MM.1S (cell line): ENCODE measurements around the gene OTULIN.

Experiments
- DNase-seq: peaks from one replicate; pipeline ENCODE4 v3.0.0-alpha.2; 2015
- H2AFZ ChIP-seq: fragments of 300-600 bp; sonication (generic); 2 replicates; pipeline ENCODE4 v1.6.0; 2016; ENCODE audit warnings: antibody characterized with exemption, low read length
- H3F3A ChIP-seq: fragments of 300-600 bp; sonication (generic); 2 replicates; pipeline ENCODE4 v1.6.1; 2016; ENCODE audit warnings: mild to moderate bottlenecking, antibody characterized with exemption, low read length, moderate library complexity, mixed read lengths; ENCODE audit not compliant: insufficient read depth
- H3K27ac ChIP-seq: fragments of 300-600 bp; sonication (generic); 2 replicates; pipeline ENCODE4 v1.5.1; 2016; ENCODE audit warnings: mild to moderate bottlenecking, low read length
- H3K27me3 ChIP-seq: fragments of 300-600 bp; sonication (generic); replicated peaks from 2 replicates; pipeline ENCODE4 v1.6.0; 2016; ENCODE audit warnings: low read length; ENCODE audit not compliant: insufficient read depth
- H3K36me3 ChIP-seq: fragments of 300-600 bp; sonication (generic); replicated peaks from 2 replicates; pipeline ENCODE4 v1.6.1; 2016; ENCODE audit warnings: mild to moderate bottlenecking, low read length, mixed read lengths; ENCODE audit not compliant: insufficient read depth
- H3K4me1 ChIP-seq: fragments of 300-600 bp; sonication (generic); 2 replicates; pipeline ENCODE4 v1.6.1; 2016; ENCODE audit warnings: low read length, mixed read lengths
- H3K4me2 ChIP-seq: fragments of 300-600 bp; sonication (generic); 2 replicates; pipeline ENCODE4 v1.6.0; 2016; ENCODE audit warnings: low read depth, low read length
- H3K4me3 ChIP-seq: fragments of 300-600 bp; sonication (generic); 2 replicates; pipeline ENCODE4 v1.5.1; 2016; ENCODE audit warnings: low read length, mixed read lengths
- H3K79me2 ChIP-seq: fragments of 300-600 bp; sonication (generic); 2 replicates; pipeline ENCODE4 v1.6.1; 2016; ENCODE audit warnings: mixed run types, low read length, mixed read lengths
- H3K9ac ChIP-seq: fragments of 300-600 bp; sonication (generic); 2 replicates; pipeline ENCODE4 v1.6.1; 2016; ENCODE audit warnings: low read length, mixed read lengths
- H3K9me2 ChIP-seq: fragments of 300-600 bp; sonication (generic); replicated peaks from 2 replicates; pipeline ENCODE4 v1.6.1; 2016; ENCODE audit warnings: mild to moderate bottlenecking, low read length, mixed read lengths; ENCODE audit not compliant: insufficient read depth
- H3K9me3 ChIP-seq: fragments of 300-600 bp; sonication (generic); replicated peaks from 2 replicates; pipeline ENCODE4 v1.6.1; 2016; ENCODE audit warnings: mild to moderate bottlenecking, low read length, mixed read lengths; ENCODE audit not compliant: insufficient read depth
- H4K20me1 ChIP-seq: fragments of 300-600 bp; sonication (generic); 2 replicates; pipeline ENCODE4 v1.6.1; 2016; ENCODE audit warnings: mild to moderate bottlenecking, low read length, moderate library complexity, mixed read lengths; ENCODE audit not compliant: insufficient read depth
- CTCF ChIP-seq: fragments of 300-600 bp; sonication (generic); IDR thresholded peaks from 2 replicates; pipeline ENCODE4 v1.5.1; 2016; ENCODE audit warnings: antibody characterized with exemption, low read length, mixed read lengths
- EZH2 ChIP-seq: fragments of 300-600 bp; sonication (generic); optimal IDR thresholded peaks from 2 replicates; pipeline ENCODE3; 2017; ENCODE audit warnings: low read depth, mild to moderate bottlenecking, antibody characterized with exemption, low read length, mixed read lengths
- EZH2phosphoT487 ChIP-seq: fragments of 300-600 bp; sonication (generic); IDR thresholded peaks from 2 replicates; pipeline ENCODE4 v1.6.1; 2018; ENCODE audit warnings: antibody characterized with exemption, low read length

The OTULIN gene

GRCh38 chr5:14707811-14708390, 43.4 kb downstream of the OTULIN start:
- H3K9me2 ChIP-seq = no peaks in the 10 kb centered on the region
- no peak overlapping the region for H2AFZ ChIP-seq
- H3K4me1 ChIP-seq = no peaks in the 10 kb centered on the region
- H3K9ac ChIP-seq = no peak overlapping the region
- H3K79me2 ChIP-seq = 0 out of 2 replicates have a peak, but pooled peaks cover 7% of the 10 kb centered on the region
- no peaks in the 10 kb centered on the region; the same call in 1 of the 2 replicates for H3F3A ChIP-seq
- no peaks in the 10 kb centered on the region for H3K9me3 ChIP-seq
- TF ChIP-seq EZH2 (no peak), EZH2phosphoT487 (no peak), CTCF (no peak)
- no peak overlapping the region for H3K4me2 ChIP-seq
- H3K27ac ChIP-seq = no peak overlapping the region
- no peaks in the 10 kb centered on the region; the same call in 1 of the 2 replicates for H3K36me3 ChIP-seq
- no peak for DNase-seq
- no peaks in the 10 kb centered on the region for H3K27me3 ChIP-seq
- no peaks in the 10 kb centered on the region for H4K20me1 ChIP-seq
- H3K4me3 ChIP-seq = no peak overlapping the region

- H4K20me1 ChIP-seq = no peaks in the 10 kb centered on the region
- H3K4me3 ChIP-seq = no peak overlapping the region
- no peak overlapping the region for H2AFZ ChIP-seq
- H3K4me2 ChIP-seq = no peak overlapping the region
- no peaks in the 10 kb centered on the region for H3K4me1 ChIP-seq
- TF ChIP-seq EZH2phosphoT487 (no peak), CTCF (no peak), EZH2 (no peak)
- no peaks in the 10 kb centered on the region; the same call in 1 of the 2 replicates for H3K36me3 ChIP-seq
- H3K9me3 ChIP-seq = no peaks in the 10 kb centered on the region
- no peak overlapping the region for H3K9ac ChIP-seq
- H3K9me2 ChIP-seq = no peaks in the 10 kb centered on the region
- H3K27ac ChIP-seq = no peak overlapping the region
- no peaks in the 10 kb centered on the region for H3K27me3 ChIP-seq
- H3K79me2 ChIP-seq = 0 out of 2 replicates have a peak, but pooled peaks cover 7% of the 10 kb centered on the region
- no peaks in the 10 kb centered on the region; the same call in 1 of the 2 replicates for H3F3A ChIP-seq
- DNase-seq = no peak
Observed at GRCh38 chr5:14708551-14708950, 44.0 kb downstream of the OTULIN start.

- H4K20me1 ChIP-seq = no peaks in the 10 kb centered on the region
- no peaks in the 10 kb centered on the region; the same call in 1 of the 2 replicates for H3F3A ChIP-seq
- no peak overlapping the region for H2AFZ ChIP-seq
- TF ChIP-seq CTCF (no peak), EZH2phosphoT487 (no peak), EZH2 (no peak)
- 0 out of 2 replicates have a peak, but pooled peaks cover 4% of the 10 kb centered on the region for H3K79me2 ChIP-seq
- H3K4me2 ChIP-seq = no peak overlapping the region
- no peak overlapping the region for H3K27ac ChIP-seq
- H3K9me2 ChIP-seq = no peaks in the 10 kb centered on the region
- no peaks in the 10 kb centered on the region for H3K27me3 ChIP-seq
- no peaks in the 10 kb centered on the region; the same call in 1 of the 2 replicates for H3K36me3 ChIP-seq
- DNase-seq = no peak
- no peak overlapping the region for H3K4me3 ChIP-seq
- no peaks in the 10 kb centered on the region for H3K4me1 ChIP-seq
- no peak overlapping the region for H3K9ac ChIP-seq
- no peaks in the 10 kb centered on the region for H3K9me3 ChIP-seq
Observed at GRCh38 chr5:14710313-14710994, 45.9 kb downstream of the OTULIN start.
